8988T (cell line): Measurements from ENCODE around the gene RTEL1.

Experiments used
- DNase-seq: peaks from one replicate; pipeline ENCODE4 v3.0.0; 2011

RTEL1 gene

GRCh38 chr20:63743210-63743970, 85.3 kb downstream of the RTEL1 start:
- peak; percentile 52 for DNase-seq

GRCh38 chr20:63744158-63744557, 86.0 kb downstream of the RTEL1 start:
- DNase-seq: no peak

DNA sequence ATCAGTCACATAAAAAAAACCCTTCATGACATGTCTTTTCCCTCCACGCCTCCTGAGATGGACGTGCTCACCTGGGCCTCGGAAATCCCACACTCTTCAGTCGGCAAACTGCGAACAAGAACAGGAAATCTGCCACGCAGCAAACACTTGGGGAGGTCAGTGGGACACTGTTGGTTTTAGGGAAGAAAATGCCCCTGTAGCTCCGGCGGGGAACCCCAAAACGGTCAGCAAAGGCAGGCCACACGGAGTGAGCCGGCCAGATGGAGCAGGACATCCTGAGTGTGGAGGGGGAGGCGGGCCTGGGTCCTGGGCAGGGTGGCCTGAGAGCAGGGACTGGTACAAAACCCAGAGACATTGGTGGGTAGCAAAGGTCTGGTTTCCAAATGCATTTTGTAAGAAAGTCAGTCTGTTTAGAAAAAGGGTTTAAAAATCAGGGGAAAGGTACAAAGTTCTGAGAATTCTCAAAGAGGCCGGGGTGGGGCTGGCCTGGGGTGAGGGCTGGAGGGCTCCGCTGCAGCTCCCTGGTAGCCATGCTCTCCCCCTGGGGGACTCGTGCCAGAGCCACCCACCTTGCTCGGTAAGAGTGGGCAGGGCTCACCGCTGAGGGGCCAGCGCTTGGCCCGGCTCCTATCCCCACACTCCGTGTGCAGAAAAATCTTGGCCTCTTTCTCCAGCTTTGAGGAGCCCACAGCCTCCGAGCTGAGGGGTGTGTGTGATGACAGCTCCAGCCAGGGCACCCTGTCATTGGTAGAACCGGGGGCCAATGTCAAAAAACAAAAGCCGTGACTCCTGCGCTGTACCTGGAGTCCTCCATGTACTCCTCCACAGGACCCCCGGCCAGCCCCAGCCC, 86.7 kb downstream of the RTEL1 start:
- DNase-seq: peak; percentile 61

DNA sequence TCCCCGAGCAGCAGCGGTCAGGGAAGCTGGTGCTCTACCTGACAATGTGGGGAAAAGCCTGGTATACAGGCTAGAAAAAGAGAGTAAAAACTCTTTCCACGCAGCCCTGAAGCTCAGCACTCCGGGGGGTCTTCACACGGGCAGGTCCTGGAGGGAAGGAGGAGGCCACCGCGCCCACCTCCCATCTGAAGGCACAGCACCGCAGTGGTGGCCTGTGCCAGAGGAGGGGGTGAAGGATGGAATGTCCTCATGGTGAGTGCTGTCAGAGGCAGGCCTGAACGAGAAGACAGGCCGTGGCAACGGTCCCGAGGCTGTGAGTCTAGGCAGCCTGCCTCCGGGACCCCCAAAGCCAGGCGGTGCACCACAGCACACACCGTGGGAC, 87.3 kb downstream of the RTEL1 start:
- DNase-seq: peak; percentile 47
